Erythroblast (primary cell): ENCODE measurements around the gene DLG2.

ENCODE experiments used
- GATA1 ChIP-seq: IDR thresholded peaks from 2 replicates; pipeline ENCODE4 v1.6.1; 2011; ENCODE audit warnings: low read depth, mild to moderate bottlenecking, control low read depth, low read length, moderate library complexity
- POLR2A ChIP-seq: IDR thresholded peaks from 2 replicates; pipeline ENCODE4 v1.6.1; 2011; ENCODE audit warnings: mild to moderate bottlenecking, low read length

- TF ChIP-seq POLR2A: no peak
- TF ChIP-seq GATA1: no peak
Measured at GRCh38 chr11:85438328-85438727, 188.8 kb downstream of the DLG2 start.
